HG03378 (cell line): ENCODE measurements around the gene PIP5KL1.

ENCODE experiments used
- ATAC-seq: cut with Tn5 transposase; IDR thresholded peaks from one replicate; pipeline ENCODE4 v1.9.1; 2021; ENCODE audit warnings: mild to moderate bottlenecking, moderate library complexity; ENCODE audit not compliant: unreplicated experiment

The PIP5KL1 gene

DNA sequence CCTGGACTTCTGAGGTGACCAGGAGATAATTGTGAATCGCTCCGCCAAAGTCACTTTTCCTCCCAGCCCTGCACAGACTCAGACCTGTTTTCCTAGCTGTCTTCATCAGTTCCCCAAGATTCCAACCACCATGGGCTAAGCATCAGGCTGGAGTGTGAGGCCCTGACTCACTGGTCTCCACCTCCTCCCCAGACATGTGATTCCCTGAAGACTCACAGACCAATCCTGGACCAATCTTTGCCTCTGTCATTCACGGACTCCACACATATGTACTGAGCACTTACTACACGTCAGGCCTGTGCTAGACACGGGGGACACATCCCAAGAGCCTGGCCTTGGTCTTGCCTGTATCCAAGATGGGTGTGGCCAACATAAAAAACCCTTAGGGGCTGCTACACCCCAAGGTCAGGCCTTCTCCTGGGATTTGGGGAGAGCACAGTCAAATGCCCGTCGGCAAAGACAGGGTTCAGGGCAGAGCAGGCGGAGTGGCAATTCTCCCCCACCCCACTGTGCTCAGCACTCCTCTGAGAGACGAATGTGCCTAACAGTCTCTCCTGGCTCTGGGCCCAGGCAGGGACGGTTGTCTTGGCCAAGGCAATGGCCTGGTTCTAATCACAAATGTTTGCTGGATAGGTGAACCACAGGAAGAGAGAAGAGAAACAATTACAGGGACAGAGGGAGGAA lies 38.3 kb upstream of the PIP5KL1 start:
- no peak for ATAC-seq

- no peak for ATAC-seq
Measured at GRCh38 chr9:127968042-127968441, 37.5 kb upstream of the PIP5KL1 start.

DNA sequence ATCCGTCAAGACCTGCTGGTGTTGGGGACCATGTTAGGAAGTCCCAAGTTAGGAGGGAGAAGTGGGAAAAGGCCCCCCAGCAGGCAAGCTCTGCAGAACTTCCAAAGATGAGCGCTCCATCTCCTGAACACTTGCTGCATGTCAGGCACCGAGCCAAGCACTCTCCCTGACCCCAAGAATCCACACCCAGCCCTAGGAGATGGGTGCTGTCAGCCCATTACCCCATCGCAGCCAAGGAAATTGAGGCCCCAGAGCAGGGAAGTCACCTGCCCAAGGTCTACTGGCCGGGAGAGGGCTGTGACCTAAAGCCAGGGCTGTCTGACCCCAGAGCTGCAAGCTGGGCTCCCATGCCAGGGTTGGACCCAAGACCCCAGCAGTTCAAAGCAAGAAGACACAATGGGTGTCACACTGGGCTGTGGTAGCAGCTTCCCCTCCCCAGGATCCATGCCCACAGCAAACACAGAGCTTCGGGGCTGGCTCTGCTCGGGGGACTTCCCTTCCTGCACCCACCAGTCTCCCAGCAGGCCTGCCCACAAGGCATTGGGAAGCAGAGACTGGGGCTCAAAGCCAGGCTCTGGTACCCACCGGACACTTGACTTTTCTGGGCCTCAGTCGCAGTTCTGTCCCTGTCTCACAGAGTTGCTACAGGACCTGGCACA lies 36.7 kb upstream of the PIP5KL1 start:
- no peak for ATAC-seq

DNA sequence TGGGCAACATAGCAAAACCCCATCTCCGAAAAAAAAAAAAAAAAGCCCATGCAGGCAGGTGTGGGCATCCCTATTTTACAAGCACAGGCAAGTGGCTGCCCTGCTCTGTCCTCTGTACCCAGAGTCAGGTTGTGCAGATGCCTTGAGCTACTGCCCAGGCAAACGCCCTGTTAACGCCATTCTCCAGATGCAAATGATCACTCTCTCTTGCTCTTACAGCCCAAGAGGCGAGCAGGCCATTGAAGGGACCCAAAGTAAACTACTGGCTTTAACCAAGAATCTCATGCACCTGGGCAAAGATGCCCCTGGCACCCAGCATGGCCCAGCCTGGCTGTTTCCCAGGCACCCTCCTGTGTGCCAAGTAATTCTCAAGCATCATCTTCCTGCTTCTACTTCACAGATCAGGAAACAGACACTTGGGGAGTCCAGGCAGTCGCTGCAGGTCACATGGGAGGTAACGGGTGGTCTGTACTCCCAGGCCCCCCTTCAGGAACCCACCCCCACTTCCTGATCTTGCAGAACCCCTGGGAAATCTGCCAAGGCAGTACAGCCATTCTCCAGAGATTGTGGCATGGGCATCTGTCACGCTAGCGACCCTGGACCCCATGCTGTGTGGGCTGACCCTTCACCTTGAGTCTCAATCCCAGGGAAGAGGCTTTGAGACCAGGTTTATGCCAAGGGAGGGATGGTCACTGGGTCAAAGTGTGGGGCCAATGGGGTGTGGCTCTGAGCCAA lies 36.0 kb upstream of the PIP5KL1 start:
- ATAC-seq, result no peak

- ATAC-seq, result no peak
Measured at GRCh38 chr9:127965953-127966352, 35.4 kb upstream of the PIP5KL1 start.

DNA sequence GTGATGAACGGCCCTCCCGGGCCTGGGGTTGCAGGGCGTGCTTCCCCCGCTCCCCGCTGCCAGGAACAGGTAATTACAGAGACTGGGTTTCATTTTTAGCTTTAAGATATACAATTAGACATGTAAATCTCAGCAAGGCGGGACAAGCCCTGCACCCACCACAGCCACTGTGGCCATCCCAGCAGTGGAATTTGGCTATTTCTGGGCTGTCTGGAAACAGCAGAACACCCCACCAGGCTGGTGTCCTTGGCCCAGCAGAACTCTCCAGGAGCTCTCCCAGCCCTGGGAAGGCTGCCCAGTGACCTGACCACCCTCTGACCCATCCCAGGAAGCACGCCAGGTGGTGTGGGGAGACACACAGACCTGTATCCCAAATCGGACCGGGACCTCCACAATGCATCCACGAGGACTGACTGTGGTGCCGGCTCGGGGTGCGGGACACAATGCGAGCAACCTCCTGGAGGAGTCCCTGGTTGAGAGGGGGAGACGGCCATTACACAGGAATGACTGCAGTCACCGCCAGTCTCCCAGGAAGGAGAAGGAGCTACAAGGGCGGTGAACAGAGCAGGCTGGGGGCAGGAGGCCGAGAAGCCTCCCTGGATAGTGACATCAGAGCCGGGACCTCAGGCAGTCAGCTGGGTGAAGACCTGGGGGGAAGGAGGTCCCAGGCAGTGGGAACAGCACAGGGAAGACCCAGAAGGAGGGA lies 32.9 kb upstream of the PIP5KL1 start:
- no peak for ATAC-seq

- no peak for ATAC-seq
Measured at GRCh38 chr9:127963041-127963358, 32.4 kb upstream of the PIP5KL1 start.

- ATAC-seq, result no peak
Measured at GRCh38 chr9:127962278-127962677, 31.7 kb upstream of the PIP5KL1 start.

- ATAC-seq, result no peak
Measured at GRCh38 chr9:127961613-127962155, 31.1 kb upstream of the PIP5KL1 start.

DNA sequence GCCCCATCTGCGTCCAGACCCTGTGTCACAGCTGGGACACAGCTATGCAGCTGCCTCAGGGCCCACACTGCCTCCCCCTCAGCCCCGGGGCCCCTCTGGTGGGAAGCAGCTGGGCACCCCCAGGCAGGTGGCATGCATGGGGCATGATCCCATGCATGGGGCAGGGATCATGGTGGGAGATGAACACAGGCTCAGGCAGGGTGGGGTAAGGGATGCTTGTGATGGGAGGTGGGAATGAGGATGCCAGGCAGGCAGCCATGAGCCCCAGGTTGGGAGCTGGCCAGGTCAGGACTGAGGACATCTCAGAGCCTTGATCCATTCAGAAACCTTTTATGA lies 30.5 kb upstream of the PIP5KL1 start:
- no peak for ATAC-seq

DNA sequence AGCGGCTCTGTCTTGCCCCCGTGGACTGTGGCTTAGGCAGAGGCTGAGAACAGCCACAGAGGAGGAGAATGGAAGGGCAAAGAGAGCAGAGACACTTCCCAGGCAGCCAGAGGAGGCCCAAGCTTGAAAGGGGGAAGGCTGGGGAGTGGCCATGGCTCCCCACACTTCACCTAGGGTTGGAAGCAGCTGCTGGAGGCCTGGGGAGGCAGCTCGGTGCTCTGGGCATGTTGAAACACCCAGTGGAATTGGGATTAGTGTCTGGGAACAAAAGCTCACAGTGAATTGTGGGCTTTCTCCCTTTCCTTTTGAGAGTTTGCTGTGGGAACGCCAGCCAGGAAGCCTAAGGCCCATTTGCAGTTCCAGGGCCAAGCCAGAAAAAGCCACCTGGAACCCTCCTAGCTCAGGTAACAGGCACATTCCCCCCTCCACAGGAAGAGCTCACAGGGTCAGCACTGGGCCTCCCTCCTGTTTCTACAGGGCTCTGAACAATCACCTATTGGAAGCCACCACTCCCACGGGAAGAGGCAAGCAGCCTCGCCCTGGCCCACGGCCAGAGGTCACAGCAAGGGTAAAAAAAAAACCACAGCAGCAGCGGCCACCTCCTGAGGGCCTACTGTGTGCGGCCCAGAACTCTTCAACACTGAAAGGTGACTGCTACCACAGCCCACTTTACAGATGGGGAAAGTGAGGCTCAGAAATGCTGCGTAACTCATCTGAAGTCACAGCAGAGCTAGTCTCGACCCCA lies 30.0 kb upstream of the PIP5KL1 start:
- ATAC-seq, result no peak

GRCh38 chr9:127959841-127960409 lies 29.3 kb upstream of the PIP5KL1 start:
- ATAC-seq, result no peak

- ATAC-seq, result no peak
Measured at GRCh38 chr9:127959398-127959797, 28.8 kb upstream of the PIP5KL1 start.

DNA sequence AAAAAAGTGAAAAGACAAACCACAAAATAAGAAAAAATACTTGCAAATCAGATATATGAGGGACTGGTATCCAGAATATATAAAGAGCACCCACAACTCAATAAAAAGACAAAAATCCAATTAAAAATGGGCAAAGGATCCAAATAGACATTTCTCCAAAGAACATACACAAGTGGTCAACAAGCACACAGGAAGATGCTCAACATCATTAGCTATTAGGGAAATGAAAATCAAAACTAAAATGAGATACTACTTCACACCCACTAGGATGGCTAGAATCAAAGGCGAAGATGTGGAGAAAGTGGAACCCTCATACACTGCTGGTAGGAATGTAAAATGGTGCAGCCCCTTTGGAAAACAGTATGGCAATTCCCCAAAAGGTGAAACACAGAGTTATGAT lies 28.2 kb upstream of the PIP5KL1 start:
- no peak for ATAC-seq

DNA sequence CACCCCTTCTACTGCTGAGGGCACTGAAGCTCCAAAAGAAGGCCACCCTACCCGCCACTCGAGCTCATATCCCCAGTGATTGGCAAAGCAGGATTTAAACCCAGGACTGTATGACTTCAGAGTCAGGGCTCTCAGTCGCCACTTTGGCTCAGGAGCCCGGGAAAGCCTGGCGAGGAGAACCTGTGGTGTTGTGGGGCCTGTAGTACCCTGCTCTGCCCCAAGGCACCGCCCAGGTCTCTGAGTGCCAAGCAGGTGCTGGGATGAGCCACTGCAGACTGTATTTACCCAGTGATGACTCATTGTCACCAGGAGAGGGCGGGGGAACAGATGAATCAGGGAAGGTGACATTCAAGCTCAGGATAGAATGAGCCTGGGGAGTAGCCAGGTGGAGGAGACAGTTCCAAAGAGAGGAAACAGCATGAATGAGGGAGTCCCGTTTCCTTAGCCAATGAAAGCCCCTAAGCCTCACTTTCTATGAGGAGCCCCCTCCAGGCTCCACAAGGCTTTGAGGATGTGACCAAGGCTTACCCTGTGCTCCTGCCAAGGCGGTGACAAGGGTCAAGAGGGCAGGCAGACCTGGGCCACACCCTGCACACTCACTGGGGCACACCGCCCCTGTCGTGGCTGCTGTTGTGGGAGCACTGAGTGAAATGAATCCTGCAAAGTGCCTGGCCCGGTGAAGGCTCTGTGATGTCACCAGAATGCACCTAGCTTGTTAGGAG lies 24.9 kb upstream of the PIP5KL1 start:
- ATAC-seq, result no peak

GRCh38 chr9:127954831-127955293 lies 24.3 kb upstream of the PIP5KL1 start:
- ATAC-seq, result no peak

DNA sequence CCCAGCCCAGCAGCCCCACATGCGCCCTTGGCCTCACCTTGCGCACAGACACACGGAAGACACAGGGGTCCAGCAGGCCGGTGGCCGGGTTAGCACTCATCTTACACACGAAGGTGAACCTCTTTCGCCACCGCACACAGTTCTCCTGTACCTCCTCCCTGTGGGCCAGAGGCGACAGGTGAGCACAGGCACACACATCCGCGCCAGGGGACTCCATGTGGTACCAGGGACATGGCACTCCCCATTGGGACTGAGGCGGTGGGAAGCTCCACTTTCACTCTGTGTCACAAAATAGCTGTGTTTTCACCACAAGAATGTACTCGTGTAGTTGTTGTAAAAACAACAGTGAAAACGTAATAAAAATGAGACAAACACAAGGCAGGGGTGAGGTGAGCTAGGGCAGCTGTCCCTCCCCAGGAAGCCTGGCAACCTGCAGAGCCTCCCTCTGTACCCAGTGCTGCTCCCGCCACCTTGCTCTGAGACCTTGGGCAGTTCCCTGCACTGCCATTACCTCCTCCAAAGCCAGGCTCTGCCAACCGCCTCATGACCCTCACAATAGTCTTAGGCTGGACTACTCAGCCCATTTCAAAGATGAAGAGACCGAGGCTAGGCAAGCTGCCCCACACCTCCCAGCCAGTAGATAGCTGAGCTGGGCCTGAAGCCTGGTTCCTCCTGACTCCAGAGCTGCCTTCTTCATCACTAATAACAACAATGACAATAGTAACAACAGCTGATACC lies 23.4 kb upstream of the PIP5KL1 start:
- no peak for ATAC-seq

DNA sequence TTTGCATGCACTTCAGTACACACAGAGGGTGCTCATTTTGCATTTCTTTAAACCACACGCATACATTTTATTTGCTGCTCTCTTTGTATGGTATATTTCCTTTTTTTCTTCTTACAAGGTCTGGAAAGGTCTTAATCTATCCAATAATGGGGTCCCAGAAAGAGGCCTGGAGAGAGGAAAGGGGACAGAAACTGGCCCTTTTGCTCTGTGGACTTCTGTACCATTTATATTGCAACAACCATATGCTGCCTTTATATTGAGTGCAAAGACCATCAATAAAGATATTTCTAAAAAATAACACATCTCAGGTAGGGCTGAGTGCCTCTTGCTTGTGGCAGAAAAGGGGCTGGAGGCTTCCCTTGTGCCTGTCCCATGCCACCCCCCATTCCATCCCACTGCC lies 22.6 kb upstream of the PIP5KL1 start:
- ATAC-seq, result no peak
